HG03457 (cell line): ENCODE measurements around the gene ZCCHC2.

ENCODE experiments used
- ATAC-seq: cut with Tn5 transposase; IDR thresholded peaks from one replicate; pipeline ENCODE4 v1.9.1; 2021; ENCODE audit warnings: moderate number of reproducible peaks; ENCODE audit not compliant: unreplicated experiment

ZCCHC2 gene

DNA sequence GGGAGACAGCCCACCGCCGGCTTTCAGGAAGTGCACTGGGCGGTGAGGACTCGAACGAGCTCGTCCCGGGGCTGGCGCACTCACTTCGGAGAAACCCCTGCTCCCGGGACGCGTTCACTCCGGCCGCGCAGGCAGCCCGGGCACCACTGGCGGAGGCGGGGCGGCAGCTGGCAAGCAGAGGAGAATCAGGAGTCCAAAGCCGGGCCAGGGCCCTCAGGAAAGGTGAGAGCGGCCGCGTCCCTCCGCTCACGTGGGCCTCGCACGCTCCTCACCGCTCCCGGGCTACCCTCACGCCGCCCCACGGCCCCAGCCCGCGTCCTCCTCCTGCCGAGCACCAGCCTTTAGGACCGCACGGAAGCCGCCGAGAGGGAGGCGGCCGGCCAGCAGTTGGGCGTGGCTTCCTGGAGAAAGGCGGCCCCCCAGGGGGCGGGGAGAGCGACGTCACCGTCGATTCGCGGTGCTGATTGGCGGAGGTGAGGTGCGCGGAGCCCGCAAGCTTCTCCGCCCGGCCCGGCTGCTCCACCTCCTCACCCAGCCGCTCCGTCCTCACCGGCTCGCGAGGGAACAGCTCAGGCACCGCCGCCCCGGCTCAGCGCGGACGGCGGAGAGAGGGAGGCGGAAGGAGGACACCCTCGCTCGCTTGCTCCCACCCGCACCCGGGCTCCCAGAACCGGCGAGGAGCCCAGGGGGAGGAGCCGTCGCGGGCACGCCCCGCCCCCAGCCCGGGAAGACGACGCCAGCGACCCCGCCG, at the start of gene ZCCHC2:
ZCCHC2 (plus strand) TSS at position 522 of the 751 bp plus-strand sequence. CDS start 400 bp downstream, outside the sequence.
- ATAC-seq, result peak; percentile 62

DNA sequence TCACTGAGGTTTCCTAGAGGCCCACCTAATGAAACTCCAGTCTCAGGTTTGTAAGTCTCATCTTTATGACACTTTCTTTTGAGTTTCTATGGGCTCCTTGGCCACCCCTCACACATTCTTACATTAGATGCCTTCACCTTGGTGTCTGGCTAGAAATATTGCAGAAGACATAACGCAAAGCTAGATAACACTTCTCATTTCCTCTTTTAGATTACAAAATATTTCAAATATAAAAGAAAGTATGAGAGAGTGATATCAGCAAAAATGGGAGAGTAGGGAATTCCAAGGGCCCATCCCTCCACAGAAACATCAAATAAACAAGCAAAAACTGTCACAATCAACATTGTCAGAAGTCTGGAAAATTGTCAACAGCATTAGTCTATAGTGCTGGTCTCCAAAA, 43.3 kb upstream of the ZCCHC2 start:
- ATAC-seq, result no peak

DNA sequence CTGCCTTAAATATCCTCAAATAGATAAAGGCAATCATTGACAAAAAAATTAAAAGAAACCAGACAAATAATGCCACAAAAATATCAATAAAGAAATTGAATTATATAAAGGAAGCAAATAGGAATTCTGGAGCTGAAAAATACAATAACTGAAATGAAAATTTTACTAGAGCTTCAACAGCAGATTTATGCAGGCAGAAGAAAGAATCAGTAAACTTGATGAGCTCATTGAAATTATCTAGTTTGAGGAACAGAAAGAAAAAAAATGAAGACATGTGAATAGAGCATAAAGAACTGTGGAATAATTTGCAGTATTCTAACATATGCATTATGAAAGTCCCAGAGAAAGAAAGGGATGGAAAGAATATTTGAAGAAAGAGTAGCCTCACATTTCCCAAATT, 41.9 kb upstream of the ZCCHC2 start:
- ATAC-seq, result no peak

DNA sequence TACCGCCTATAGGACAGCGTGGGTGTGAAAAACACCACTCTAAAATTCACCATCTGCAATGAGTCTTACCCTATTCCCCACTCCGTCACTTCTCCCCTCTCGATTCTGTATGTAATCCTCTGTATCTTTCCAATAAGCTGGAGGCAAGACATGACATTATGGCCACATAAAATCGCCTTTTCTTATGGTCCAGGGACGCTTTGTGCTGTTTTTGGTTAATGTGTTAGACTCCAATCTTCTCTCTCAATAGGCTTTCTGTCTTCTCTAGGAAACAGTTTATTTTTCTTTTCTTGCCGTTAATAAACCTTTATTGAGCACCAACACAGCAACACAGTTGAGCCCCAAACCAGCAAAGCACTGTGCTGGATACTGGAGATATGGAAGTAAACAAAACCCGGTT, 37.9 kb upstream of the ZCCHC2 start:
- ATAC-seq, result no peak

DNA sequence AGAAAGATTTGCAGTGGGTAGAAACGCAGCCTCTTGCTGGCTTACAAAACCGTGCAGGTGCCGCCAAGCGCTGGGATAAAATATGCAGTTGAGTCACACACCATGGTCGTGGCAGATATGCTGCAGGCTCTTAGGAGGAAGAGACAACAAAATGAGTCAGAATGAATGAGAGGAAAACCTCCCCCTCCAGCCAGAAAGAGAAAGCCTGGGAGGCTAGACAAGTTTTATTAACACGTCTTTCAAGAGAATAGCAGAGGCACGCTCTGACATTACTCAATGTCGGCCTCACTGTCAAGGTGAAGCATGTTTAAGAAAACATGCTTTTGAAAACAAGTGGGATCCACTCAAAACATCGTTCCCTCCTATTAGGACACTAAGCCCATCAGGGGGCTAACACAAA, 37.1 kb upstream of the ZCCHC2 start:
- ATAC-seq, result no peak

DNA sequence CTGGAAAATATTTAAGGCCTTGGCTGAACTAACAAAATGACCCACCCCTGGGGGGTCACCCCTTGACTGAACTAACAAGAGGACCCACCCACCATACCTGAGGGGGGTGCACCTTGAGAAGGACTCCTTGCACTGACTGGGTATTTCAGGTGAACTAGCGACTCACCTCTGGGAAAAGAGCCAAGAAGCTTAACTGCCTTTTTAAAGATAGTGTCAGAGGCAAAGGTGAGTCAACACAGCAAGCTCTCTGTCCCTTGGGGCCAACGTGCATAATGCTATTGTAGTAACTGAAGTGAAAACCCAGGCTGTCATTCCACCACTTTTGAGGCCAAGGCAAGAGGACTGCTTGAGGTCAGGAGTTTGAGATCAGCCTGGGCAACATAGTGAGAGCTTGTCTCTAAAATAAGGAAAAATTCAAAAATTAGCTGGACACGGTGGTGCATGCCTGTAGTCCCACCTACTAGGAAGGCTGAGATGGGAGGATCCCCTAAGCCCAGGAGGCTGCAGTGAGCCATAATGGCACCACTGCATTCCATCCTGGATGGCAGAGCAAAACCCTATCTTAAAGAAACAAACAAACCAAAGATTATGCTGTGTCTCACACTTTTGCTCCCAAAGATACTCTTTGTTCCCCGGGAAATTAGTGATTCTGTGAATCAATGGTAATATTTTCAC, 36.4 kb upstream of the ZCCHC2 start:
- ATAC-seq, result no peak

DNA sequence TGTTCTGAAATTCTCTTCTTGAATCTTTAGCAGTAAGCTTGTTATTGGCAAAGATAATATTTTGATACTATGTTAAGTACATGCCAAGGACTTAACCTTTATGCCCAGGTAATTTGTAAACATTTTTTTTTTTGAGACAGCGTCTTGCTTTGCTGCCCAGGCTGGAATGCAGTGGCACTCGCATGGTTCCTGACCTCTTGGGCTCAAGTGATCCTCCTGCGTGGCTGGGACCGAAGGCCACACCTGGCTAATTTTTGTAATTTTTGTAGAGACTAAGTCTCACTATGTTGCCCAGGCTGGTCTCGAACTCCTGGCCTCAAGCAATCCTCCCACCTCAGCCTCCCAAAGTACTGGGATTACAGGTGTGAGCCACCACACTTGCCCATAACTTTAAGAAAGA, 35.7 kb upstream of the ZCCHC2 start:
- no peak for ATAC-seq

DNA sequence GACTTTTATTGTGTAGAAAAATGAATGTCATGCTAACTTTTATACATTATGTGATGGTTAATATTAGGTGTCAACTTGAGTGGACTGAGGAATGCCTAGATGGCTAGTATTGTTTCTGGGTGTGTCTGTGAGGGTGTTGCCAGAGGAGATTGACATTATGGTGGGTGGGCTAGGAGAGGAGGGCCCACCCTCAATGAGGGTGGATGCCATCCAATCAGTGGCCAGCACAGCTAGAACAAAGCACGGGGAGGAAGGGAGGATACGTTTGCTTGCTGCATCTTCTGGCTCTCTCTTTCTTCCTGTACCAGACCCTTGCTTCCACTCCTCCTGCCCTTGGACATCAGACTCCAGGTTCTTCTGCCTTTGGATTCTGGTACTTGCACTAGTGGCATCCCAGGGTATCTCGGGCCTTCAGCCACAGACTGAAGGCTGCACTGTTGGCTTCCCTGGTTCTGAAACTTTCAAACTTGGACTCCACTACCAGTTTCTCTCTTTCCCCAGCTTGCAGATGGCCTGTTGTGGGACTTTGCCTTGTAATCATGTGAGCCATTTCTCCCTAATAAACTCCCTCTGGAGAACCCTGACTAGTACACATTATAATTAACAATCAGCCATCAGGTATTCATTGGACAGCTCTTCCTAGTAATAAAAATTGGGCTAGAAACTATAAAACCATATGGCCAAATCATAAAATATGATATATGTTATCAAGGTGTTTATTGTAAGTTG, 31.7 kb upstream of the ZCCHC2 start:
- no peak for ATAC-seq

DNA sequence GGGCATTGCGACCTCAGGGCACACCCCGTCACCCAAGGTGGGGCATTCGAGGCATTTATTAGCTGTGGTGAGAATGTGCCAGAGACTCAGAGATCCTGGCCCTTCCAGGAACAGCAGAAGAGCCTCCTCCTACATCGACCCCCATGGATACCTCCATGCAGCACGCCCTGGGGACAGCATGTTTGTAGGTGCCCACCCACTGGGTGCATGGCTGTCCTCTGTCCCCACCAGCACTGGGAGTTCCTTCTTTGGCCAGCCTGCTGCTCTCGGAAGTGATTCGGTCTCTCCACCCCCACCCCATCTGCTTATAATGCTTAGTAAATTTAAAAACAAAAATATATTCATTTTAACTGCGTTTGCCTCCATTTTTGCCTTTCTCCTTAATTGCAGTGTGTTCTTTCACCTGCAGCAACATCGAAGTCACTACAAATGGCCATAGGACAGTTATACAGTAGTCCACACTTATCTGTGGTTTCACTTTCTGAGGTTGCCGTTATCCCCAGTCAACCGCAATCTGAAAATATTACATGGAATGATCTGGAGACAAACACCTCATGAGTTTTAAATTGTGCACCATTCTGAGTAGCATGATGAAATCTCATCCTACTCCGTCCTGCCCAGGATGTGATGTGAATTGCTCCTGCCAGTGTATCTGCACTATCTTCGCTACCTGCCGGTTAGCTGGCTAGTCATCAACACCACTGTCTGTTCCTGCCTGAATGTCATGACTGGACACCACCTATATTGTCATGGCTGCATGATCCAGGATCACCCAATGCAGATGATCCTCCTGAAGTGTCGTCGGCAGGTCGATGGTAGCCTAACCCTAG, 29.6 kb upstream of the ZCCHC2 start:
- no peak for ATAC-seq

DNA sequence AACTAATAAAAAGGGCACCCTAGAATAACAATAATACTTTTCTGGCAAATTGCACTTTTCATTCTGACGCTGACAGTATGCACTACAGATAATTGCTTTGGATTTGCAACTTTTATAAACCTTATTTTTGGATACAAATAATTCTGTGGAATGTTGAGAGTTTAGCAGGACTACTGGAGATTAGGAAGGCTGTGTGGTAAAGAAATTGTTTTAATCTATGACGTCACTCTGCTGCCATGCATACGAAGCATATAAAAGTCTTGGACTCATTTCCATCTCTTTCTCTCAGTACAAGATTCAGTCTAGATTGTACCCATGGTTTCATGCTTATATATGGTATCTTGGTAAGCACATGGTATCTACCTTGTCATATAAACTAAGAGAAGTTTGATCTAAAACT, 28.1 kb upstream of the ZCCHC2 start:
- ATAC-seq, result no peak

DNA sequence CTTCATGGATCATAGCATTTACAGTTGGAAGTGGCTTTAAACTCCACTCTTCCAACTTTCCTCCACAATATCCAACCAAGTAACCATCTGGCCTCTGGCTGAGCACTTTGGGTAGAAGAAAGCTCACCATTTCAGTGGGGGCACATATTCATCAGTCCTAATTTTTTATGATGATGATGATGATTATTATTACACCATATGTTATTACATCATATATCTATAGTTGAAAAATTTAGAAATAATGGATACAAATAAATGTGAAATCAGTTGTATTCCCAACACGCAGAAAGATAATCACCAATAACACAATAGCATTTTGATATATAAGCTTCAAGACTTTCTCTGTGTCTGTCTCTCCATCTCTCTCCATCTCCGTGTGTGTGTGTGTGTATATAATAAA, 26.6 kb upstream of the ZCCHC2 start:
- ATAC-seq, result no peak

DNA sequence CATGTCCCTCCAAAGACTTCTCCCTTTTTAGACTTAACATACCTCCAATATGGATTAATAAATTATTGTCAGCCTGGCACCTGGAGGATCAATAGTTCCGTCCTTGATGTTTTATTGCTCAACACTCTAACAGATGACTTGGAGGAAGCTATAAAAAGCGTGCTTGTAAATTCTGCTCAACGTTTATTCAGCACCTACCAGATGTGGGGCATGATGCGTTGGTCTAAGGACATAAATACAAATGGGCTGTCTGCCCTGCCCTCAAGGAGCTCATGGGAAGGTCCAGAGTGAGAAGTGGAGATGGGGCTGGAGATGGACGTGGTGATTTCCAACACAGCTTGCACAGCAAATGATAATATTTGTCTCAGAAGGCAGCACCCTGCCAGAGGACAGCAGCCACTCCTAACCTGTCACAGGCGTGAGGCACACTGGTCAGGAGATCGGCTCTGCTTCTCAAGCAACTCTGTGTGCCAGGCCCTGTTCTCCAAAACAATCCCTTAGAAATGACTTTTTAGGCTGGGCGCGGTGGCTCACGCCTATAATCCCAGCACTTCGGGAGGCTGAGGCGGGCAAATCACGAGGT, 25.5 kb upstream of the ZCCHC2 start:
- no peak for ATAC-seq

DNA sequence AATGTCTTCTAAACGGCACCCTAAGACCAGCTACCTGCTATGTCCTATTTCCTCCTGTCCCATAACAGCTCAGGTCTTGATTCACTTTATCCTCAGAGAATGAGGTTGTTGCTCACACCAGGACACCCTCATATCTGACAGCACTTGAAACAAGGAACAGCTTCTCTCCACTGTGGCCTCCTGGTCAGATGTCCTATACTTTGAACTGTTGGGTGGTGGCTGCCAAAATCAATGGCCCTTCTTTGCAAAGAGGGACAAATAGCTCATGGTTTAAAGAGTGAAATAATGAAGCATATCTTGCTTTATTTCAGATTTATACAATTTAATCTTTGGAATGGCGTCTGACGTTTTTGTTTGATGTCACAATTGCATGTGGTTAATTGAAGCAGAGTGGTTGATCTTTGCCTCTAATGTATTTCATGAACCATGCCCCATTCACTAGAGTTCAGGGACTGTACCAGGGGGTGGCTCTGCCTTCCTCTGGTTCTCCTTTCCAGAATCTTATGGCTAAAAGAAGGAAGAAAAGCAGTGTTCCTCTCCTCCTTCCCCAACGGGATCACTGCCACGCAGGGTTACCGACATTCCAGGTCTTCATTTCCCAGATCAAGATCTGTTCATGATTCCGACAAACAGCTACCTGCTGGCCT, 24.1 kb upstream of the ZCCHC2 start:
- no peak for ATAC-seq

DNA sequence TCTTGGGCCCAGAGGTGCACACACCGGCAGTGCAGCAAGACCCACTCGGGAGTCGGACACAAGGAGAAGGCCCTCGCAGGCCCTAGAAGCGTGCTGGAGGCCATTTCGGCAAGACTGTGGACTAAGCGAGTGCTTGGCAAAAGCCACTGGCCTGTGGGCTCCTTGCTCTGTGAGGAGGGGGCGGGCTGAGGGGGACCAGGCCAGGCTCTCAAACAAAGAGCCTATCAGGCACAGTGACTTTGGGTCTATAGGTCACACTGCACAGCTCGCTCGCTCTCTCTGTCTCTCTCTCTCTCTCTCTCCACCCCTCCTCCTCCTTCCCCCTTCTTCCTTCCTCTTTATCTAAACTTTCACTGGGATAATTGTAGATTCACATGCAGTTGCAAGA, 23.6 kb upstream of the ZCCHC2 start:
- ATAC-seq, result no peak

DNA sequence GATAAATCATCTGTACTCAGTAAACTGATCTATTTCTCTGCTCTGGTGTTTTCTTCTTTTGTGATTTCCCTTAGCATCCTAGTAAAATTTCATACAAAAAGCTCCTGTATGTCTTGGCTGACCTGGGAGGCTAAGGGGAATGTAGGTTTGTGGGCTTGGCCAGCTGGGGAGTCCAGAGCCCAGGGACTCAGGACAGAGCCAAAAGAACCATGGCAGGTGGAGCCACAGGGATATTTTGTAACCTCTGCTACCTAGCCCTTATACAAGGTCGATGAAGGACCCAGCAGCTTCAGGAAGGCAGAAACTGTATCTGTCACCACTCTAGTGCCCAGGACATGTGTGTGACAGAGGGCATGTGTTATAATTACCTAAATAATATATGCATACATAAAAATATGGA, 22.7 kb upstream of the ZCCHC2 start:
- no peak for ATAC-seq

DNA sequence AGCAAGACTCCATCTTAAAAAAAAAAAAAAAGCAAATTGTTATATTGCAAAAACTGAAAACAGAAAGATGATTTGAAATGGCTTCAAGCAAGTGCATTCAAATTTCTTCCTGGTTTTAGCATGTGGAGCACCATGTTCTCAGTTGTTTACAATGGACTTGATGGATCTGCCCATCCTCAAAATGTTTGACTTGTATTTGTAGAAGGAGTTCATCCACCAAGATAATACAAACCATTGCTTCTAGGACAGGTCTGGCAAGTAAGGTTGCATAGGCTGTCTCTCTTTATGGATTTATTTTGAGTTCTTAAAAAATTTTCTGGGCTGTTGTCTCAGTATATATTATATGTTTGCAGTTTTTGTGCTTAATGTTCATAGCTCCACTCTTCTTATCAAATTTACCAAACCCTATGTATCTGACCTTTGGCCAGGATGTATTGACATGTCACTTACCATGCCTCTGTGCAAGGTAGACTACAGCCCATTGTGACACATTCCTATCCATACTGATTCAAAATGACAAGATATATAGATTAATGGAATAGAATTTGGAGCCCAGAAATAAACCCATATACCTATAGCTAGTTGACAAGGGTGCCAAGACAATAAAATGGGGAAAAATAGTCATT, 21.7 kb upstream of the ZCCHC2 start:
- ATAC-seq, result no peak

DNA sequence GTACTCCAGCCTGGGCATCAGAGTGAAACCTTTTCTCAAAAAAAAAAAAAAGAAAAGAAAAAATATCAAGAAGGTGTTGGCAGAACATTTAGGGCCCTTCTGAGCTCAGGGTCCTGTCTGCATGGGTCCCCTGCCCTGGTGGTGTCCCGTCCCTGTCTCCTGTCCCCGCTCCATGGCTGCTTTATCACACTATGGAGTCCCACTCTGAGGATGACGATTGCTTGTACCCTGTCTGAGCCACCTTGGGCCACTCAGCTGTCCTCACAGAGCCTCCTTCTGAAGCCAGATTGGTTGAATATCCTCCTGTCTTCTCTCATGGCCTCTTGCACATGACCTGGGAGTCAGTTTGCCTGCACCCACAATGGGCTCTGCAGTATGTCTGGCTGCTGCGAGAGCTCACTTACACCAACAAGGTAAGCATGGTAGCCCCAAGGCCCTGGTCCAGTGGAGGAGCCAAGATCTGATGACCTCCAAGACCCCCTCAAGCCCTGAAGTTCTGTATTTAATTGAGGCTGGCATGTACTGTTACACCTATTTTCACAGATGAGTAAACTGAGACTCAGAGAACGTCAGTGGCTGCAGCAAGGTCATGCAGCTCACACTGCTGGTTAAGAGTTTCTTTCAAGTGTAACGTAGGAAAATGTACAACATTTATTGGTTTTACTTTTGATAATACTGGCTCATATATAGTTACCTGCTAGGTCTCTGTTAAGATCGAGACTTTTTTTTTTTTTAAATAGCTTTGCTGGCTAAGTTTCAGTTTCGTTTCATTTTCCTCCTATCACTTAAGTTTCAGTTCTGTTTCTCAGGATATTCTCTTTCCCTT, 16.9 kb upstream of the ZCCHC2 start:
- peak; percentile 91 for ATAC-seq

DNA sequence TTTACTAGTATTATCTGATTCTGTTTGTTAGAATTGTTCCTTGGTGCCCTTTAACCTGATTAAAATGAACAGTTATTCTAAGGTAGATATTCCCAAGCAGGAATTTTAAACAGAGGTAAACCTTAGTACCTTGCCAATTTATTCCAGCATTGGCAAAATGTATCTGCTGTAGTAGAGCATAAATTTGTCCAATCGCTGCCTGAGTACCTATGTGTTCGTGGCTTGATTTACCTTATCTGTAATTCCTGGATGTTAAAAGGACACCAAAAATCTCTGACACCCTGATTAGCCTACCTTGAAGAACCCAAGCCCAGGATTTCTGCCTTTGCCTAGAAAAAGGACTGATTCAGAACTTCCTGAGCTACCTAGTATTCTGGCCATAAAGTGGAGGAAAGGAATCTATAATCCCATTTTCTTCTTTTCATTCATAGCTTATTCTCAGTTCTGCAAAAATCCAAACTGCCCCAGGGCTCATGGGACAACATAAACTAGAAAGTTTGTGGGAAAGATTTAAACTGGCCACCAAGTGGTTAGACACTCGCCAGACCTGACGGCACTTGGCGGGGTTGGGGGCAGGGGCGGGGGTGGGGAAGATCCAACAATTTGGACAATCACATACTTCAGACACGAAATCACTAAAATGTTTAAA, 16.2 kb upstream of the ZCCHC2 start:
- ATAC-seq, result no peak
